H1 (cell line): ENCODE results near the gene PNMA8B. TPM values are rescaled to one million over a fixed set of nuclear protein-coding genes. Genes with fewer than 3 reads are reported as not detected.

Experiments
- CTCF ChIP-seq, 3 experiments: IDR thresholded peaks; 1 replicate in 2 of 3; 2 replicates in 1 of 3; pipeline versions ENCODE4 v1.5.1 to v1.6.1; 2011; ENCODE audit warnings: low read length in 3 of 3, mild to moderate bottlenecking in 3 of 3, inconsistent platforms in 2 of 3, low read depth in 1 of 3, moderate library complexity in 1 of 3; ENCODE audit not compliant: insufficient read depth in 1 of 3; ENCODE audit errors: control extremely low read depth in 1 of 3
- KDM1A ChIP-seq: fragments of 200-600, 300-600 bp; sonication (generic); IDR thresholded peaks from 2 replicates; pipeline ENCODE4 v1.7.1; 2016; ENCODE audit warnings: mild to moderate bottlenecking, low read length, borderline replicate concordance
- polyA plus RNA-seq, 7 experiments: library from polyadenylated mRNA; depleted of rRNA in 3 of 7; stranded (reverse) in 5 of 7; unstranded in 2 of 7; fragments of >200 nt in 5 of 7; fragments of 200-250 nt in 2 of 7; gene quantifications; 1 replicate in 5 of 7; 2 replicates in 1 of 7; 4 replicates in 1 of 7; pipeline versions ENCODE4 v1.2.1 to v1.2.3, GENCODE V29; 2011 to 2013; ENCODE audit warnings: missing spikeins in 2 of 7, mixed read lengths in 2 of 7
- total RNA-seq: library from RNA; stranded (reverse); fragmentation: NEBNext Ultra II Directional; extraction: Animal tissue kit (Norgen Biotek cat#: 25700); gene quantifications from 2 replicates; pipeline ENCODE4 v1.2.1, GENCODE V29; 2021

The PNMA8B gene
- total and polyA plus RNA-seq, 2 of the 8 experiments (the other 6 are each of a cell fraction or from before 2014, with no cell fraction given), result 0.48 to 1.4 TPM

GRCh38 chr19:46533078-46533620 lies 37.5 kb upstream of the PNMA8B start (continued):
- TF ChIP-seq CTCF (IDR thresholded peaks at IDR 0.05; ENCODE audit: control extremely low read depth in 1 of 3, insufficient read depth in 1 of 3, low read depth in 1 of 3, low read length in 3 of 3), result no peak
- no peak for TF ChIP-seq KDM1A
